Lower lobe of right lung (tissue), 2 donors: Measurements from ENCODE around the gene CFD. TPM values are rescaled to one million over a fixed set of nuclear protein-coding genes. Genes with fewer than 3 reads are reported as not detected.
A peak's percentile ranks its signal among the peaks of the same experiment; 100 is the strongest.
"Not testable (repeated sequence)": the region's sequence is repeated elsewhere in the genome, so short reads cannot be mapped to it uniquely, and the experiment has no call there.

Experiments used
- ATAC-seq, 2 donors: fragments of 200-7000 bp; cut with Tn5 transposase; one replicate each; pipeline ENCODE4 v1.9.1; 2020 to 2022; ENCODE audit warnings: mild to moderate bottlenecking in 2 of 2, moderate library complexity in 2 of 2
- DNase-seq: peaks from one replicate; pipeline ENCODE4 v3.0.0-alpha.2; 2020
- H3K27ac ChIP-seq: fragments of 200-600 bp; one replicate; pipeline ENCODE4 v1.8.0; 2022
- H3K27me3 ChIP-seq: fragments of 200-600 bp; one replicate; pipeline ENCODE4 v1.8.0; 2022; ENCODE audit warnings: low read depth
- H3K36me3 ChIP-seq: fragments of 200-600 bp; one replicate; pipeline ENCODE4 v1.8.0; 2022; ENCODE audit warnings: mild to moderate bottlenecking
- H3K4me1 ChIP-seq: fragments of 200-600 bp; one replicate; pipeline ENCODE4 v1.8.0; 2022
- H3K4me3 ChIP-seq: fragments of 200-600 bp; one replicate; pipeline ENCODE4 v1.8.0; 2022; ENCODE audit warnings: mild to moderate bottlenecking
- H3K9me3 ChIP-seq: fragments of 200-600 bp; one replicate; pipeline ENCODE4 v1.8.0; 2022
- intact Hi-C: fragments of 100-400 bp; cut with DNase I; formaldehyde crosslinking; loops from one replicate; pipeline ENCODE4 v1.11.0; 2022
- total RNA-seq: library from RNA; stranded (reverse); fragmentation: NEBNext Ultra II Directional; extraction: Animal tissue kit (Norgen Biotek cat#: 25700); gene quantifications from one replicate; pipeline ENCODE4 v1.2.1, GENCODE V29; 2021
- TF ChIP-seq, protein P1 (sequence below): fragments of 200-600 bp; IDR thresholded peaks from one replicate; pipeline ENCODE4 v1.8.0; 2022; ENCODE audit warnings: antibody characterized with exemption, mild to moderate bottlenecking
- donor health status: DM: no; HTN: yes; CAD: no; lungs with severe emphysema.

Gene CFD
- total RNA-seq, 1 donor from 2014 or later: 282 TPM

GRCh38 chr19:845707-846521 is 13.6 kb upstream of the CFD start:
- H3K9me3 ChIP-seq: no peaks in the 10 kb centered on the region
- no peak overlapping the region for H3K4me3 ChIP-seq
- H3K4me1 ChIP-seq: peaks cover 19% of the 10 kb centered on the region
- intact Hi-C loops: no loop called here
- H3K27me3 ChIP-seq: peaks cover 51% of the 10 kb centered on the region
- TF ChIP-seq, protein P1, sequence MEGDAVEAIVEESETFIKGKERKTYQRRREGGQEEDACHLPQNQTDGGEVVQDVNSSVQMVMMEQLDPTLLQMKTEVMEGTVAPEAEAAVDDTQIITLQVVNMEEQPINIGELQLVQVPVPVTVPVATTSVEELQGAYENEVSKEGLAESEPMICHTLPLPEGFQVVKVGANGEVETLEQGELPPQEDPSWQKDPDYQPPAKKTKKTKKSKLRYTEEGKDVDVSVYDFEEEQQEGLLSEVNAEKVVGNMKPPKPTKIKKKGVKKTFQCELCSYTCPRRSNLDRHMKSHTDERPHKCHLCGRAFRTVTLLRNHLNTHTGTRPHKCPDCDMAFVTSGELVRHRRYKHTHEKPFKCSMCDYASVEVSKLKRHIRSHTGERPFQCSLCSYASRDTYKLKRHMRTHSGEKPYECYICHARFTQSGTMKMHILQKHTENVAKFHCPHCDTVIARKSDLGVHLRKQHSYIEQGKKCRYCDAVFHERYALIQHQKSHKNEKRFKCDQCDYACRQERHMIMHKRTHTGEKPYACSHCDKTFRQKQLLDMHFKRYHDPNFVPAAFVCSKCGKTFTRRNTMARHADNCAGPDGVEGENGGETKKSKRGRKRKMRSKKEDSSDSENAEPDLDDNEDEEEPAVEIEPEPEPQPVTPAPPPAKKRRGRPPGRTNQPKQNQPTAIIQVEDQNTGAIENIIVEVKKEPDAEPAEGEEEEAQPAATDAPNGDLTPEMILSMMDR: no peak
- DNase-seq (no peak), ATAC-seq (no peak)
- no peak overlapping the region for H3K27ac ChIP-seq
- no peaks in the 10 kb centered on the region for H3K36me3 ChIP-seq

GRCh38 chr19:848386-848921 is 11.0 kb upstream of the CFD start:
- intact Hi-C loops: no loop called here
- TF ChIP-seq, protein P1: no peak
- ATAC-seq (no peak), DNase-seq (no peak)
- H3K36me3 ChIP-seq: no peaks in the 10 kb centered on the region
- H3K4me3 ChIP-seq: no peak overlapping the region
- H3K9me3 ChIP-seq: no peaks in the 10 kb centered on the region
- peaks cover 26% of the 10 kb centered on the region for H3K4me1 ChIP-seq
- H3K27me3 ChIP-seq: peaks cover 53% of the 10 kb centered on the region
- no peak overlapping the region for H3K27ac ChIP-seq

DNA sequence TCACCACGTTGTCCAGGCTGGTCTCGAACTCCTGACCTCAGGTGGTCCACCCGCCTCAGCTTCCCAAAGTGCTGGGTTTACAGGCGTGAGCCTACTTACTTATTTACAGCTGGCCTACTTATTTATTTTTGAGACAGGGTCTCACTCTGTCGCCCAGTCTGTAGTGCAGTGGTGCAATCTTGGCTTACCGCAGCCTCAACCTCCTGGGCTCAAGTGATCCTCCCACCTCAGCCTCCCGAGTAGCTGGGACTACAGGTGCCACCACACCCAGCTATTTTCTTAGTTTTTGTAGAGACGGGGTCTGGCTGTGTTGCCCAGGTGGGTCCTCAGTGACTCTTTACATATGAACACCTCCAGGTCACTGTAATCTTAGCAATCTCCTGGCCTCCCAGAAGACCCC is 10.3 kb upstream of the CFD start:
- H3K9me3 ChIP-seq, H3K36me3 ChIP-seq, DNase-seq, H3K27ac ChIP-seq, intact Hi-C loops, H3K4me3 ChIP-seq, ATAC-seq: not testable (repeated sequence)
- Histone ChIP-seq H3K4me1 (peaks cover 21% of the 10 kb centered on the region), H3K27me3 (peaks cover 48% of the 10 kb centered on the region)

- Histone ChIP-seq H3K4me1 (peaks cover 21% of the 10 kb centered on the region), H3K9me3 (no peaks in the 10 kb centered on the region), H3K36me3 (no peaks in the 10 kb centered on the region), H3K4me3 (no peak overlapping the region), H3K27ac (peak overlapping the region; percentile 51), H3K27me3 (peaks cover 41% of the 10 kb centered on the region)
- ATAC-seq (peak; percentile 90 to 92), DNase-seq (peak; percentile 90)
- TF ChIP-seq, protein P1: no peak
- intact Hi-C loops: no loop called here
These were observed 9.1 kb upstream of the CFD start for GRCh38 chr19:850221-850978.

DNA sequence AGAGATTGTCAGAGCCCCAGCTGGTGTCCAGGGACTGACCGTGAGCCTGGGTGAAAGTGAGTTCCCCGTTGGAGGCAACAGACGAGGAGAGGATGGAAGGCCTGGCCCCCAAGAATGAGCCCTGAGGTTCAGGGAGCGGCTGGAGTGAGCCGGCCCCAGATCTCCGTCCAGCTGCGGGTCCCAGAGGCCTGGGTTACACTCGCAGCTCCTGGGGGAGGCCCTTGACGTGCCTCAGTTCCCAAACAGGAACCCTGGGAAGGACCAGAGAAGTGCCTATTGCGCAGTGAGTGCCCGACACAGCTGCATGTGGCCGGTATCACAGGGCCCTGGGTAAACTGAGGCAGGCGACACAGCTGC is 8.5 kb upstream of the CFD start:
- no peak for ATAC-seq
- TF ChIP-seq, protein P1: no peak
- Histone ChIP-seq H3K9me3 (no peaks in the 10 kb centered on the region), H3K4me3 (no peak overlapping the region), H3K27ac (peak overlapping the region; percentile 51), H3K36me3 (no peaks in the 10 kb centered on the region), H3K4me1 (peaks cover 21% of the 10 kb centered on the region), H3K27me3 (peaks cover 36% of the 10 kb centered on the region)
- DNase-seq: no peak
- intact Hi-C loops: no loop called here
